Fibroblast of pulmonary artery (primary cell): ENCODE results near the gene PCDH8.

Experiments used
- DNase-seq: peaks from one replicate; pipeline ENCODE4 v3.0.0-alpha.2; 2010; ENCODE audit warnings: low read depth
- H3K4me3 ChIP-seq: replicated peaks from 2 replicates; pipeline ENCODE4 v1.5.1; 2011; ENCODE audit warnings: low read depth, mild to moderate bottlenecking, control low read depth, low read length, moderate library complexity
- CTCF ChIP-seq: IDR thresholded peaks from 2 replicates; pipeline ENCODE4 v1.5.1; 2011; ENCODE audit warnings: mild to moderate bottlenecking, control low read depth, low read length, inconsistent platforms; ENCODE audit errors: missing control alignments

PCDH8 gene

GRCh38 chr13:52869050-52869449 lies 20.6 kb upstream of the PCDH8 start:
- no peak for DNase-seq
- no peak for TF ChIP-seq CTCF
- H3K4me3 ChIP-seq: no peak overlapping the region

- H3K4me3 ChIP-seq: no peak overlapping the region
- TF ChIP-seq CTCF: no peak
- DNase-seq: no peak
Measured at GRCh38 chr13:52868190-52868589, 19.8 kb upstream of the PCDH8 start.

GRCh38 chr13:52864941-52865340 lies 16.5 kb upstream of the PCDH8 start:
- no peak for TF ChIP-seq CTCF
- no peak overlapping the region for H3K4me3 ChIP-seq
- DNase-seq: no peak

- DNase-seq: peak; percentile 2
- H3K4me3 ChIP-seq: no peak overlapping the region
- TF ChIP-seq CTCF: peak; percentile 37
Measured at GRCh38 chr13:52862358-52863206, 14.1 kb upstream of the PCDH8 start.

- H3K4me3 ChIP-seq: no peak overlapping the region
- DNase-seq: no peak
- TF ChIP-seq CTCF: no peak
Measured at GRCh38 chr13:52852444-52852843, 4.0 kb upstream of the PCDH8 start.

GRCh38 chr13:52851137-52851962 lies 2.9 kb upstream of the PCDH8 start:
- peak; percentile 19 for DNase-seq
- TF ChIP-seq CTCF: no peak

More at GRCh38 chr13:52851137-52851962, 2.9 kb upstream of the PCDH8 start:
- peak overlapping the region; percentile 59 for H3K4me3 ChIP-seq
